Neuron (in vitro differentiated cells): ENCODE data around the gene CDH16.
"Not testable (repeated sequence)": the region's sequence is repeated elsewhere in the genome, so short reads cannot be mapped to it uniquely, and the experiment has no call there.

ENCODE experiments used
- H2AFZ ChIP-seq: one replicate; pipeline ENCODE4 v1.6.1; 2013; ENCODE audit warnings: low read depth, mild to moderate bottlenecking, inconsistent platforms, low read length, moderate library complexity
- H3K27me3 ChIP-seq: one replicate; pipeline ENCODE4 v1.6.1; 2013; ENCODE audit warnings: low read length; ENCODE audit not compliant: insufficient read depth
- H3K36me3 ChIP-seq: one replicate; pipeline ENCODE4 v1.6.1; 2013; ENCODE audit warnings: low read length; ENCODE audit not compliant: insufficient read depth
- H3K4me1 ChIP-seq: one replicate; pipeline ENCODE4 v1.6.1; 2013; ENCODE audit warnings: low read length; ENCODE audit not compliant: insufficient read depth
- H3K4me3 ChIP-seq: 2 replicates; pipeline ENCODE4 v1.5.1; 2013; ENCODE audit warnings: mild to moderate bottlenecking, low read length, moderate library complexity
- H3K9me3 ChIP-seq: one replicate; pipeline ENCODE4 v1.6.1; 2013; ENCODE audit warnings: low read length

CDH16 gene

GRCh38 chr16:66899945-66900710 lies 18.6 kb downstream of the CDH16 start:
- Histone ChIP-seq H3K27me3 (no peaks in the 10 kb centered on the region), H3K4me3 (no peak overlapping the region), H3K4me1 (peaks cover 12% of the 10 kb centered on the region), H3K36me3 (no peaks in the 10 kb centered on the region), H2AFZ (peak overlapping the region; percentile 6), H3K9me3 (no peaks in the 10 kb centered on the region)

DNA sequence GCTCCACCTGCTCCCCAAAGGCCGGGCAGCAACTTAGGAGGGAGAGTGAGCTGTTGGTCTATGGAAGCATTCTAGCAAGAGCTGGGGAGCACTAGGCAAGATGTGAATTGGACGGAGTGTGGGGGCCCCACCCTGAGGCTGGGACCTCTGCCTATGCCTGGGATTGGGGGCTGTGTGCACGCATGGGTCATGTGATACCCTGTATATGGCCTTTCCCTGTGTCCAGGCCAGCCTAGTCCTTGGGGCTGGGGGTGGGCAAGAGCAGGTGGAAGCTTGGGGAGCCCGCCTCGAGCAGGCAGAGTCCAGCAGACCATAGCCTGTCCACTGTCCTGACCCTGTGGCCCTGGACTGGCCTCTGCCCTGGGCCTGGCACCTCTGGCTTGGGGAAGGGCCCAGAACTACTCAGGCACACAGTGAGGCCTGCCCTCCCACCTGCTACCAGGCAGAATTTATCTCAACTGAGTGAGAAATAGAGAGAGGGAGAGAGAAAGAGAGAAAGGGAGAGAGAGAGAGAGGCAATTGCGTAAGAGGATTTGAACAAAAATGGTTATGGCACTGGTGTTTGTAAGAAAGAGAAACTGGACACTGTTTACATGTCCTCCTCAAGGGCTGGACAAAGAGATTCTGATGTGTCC lies 19.3 kb downstream of the CDH16 start:
- H3K27me3 ChIP-seq: no peaks in the 10 kb centered on the region
- no peaks in the 10 kb centered on the region for H3K36me3 ChIP-seq
- H3K4me3 ChIP-seq: no peak overlapping the region
- no peaks in the 10 kb centered on the region for H3K9me3 ChIP-seq
- peak overlapping the region; percentile 6 for H2AFZ ChIP-seq
- peaks cover 12% of the 10 kb centered on the region for H3K4me1 ChIP-seq

- Histone ChIP-seq H3K36me3 (no peaks in the 10 kb centered on the region), H3K4me3 (no peak overlapping the region), H2AFZ (no peak overlapping the region), H3K27me3 (no peaks in the 10 kb centered on the region), H3K4me1 (peaks cover 12% of the 10 kb centered on the region), H3K9me3 (no peaks in the 10 kb centered on the region)
These were observed 19.8 kb downstream of the CDH16 start for GRCh38 chr16:66898933-66899309.

DNA sequence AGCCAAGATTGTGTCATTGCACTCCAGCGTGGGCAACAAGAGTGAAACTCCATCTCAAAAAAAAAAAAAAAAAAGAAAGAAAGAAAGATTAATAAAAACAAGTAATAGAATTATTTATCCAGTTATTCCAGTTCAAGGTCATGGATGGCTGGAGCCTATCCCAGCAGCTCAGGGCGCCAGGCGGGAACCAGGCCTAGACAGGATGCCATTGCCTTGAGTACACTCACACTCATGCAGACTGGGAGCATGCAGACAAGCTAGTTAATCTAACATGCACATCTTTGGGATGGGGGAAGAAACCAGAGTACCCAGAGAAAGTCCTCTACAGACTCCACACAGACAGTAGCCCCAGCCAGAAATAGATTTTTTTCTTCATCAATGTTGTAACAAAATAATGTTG lies 20.5 kb downstream of the CDH16 start:
- H2AFZ ChIP-seq: no peak overlapping the region
- peaks cover 12% of the 10 kb centered on the region for H3K4me1 ChIP-seq
- no peaks in the 10 kb centered on the region for H3K36me3 ChIP-seq
- H3K27me3 ChIP-seq: no peaks in the 10 kb centered on the region
- no peaks in the 10 kb centered on the region for H3K9me3 ChIP-seq
- no peak overlapping the region for H3K4me3 ChIP-seq

GRCh38 chr16:66896682-66897081 lies 22.0 kb downstream of the CDH16 start:
- H3K9me3 ChIP-seq, H3K4me3 ChIP-seq, H2AFZ ChIP-seq, H3K27me3 ChIP-seq, H3K36me3 ChIP-seq: not testable (repeated sequence)
- peaks cover 12% of the 10 kb centered on the region for H3K4me1 ChIP-seq

DNA sequence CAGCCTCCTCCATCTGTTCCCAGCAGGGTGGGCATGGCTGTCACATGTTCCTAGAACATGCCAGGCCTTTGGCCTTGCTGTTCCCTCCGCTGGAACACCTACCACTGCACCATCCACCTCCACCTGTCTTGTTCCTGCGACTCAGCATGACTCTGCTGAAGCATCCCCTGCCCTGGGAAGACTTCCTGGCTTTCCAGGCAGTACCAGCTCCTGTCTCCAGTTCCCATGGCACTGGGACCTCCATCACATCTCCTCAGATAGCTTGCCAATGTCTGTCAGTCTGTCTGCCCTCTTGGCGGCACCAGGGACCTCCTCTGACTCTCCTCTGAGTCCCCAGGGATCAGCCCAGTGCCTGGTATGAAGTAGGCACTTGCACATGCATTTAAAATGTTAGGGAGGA lies 22.7 kb downstream of the CDH16 start:
- Histone ChIP-seq H3K9me3 (no peaks in the 10 kb centered on the region), H3K36me3 (no peaks in the 10 kb centered on the region), H3K4me1 (peaks cover 12% of the 10 kb centered on the region), H3K4me3 (no peak overlapping the region), H2AFZ (no peak overlapping the region), H3K27me3 (no peaks in the 10 kb centered on the region)

- no peaks in the 10 kb centered on the region for H3K27me3 ChIP-seq
- H3K36me3 ChIP-seq: no peaks in the 10 kb centered on the region
- peaks cover 12% of the 10 kb centered on the region for H3K4me1 ChIP-seq
- H3K9me3 ChIP-seq: no peaks in the 10 kb centered on the region
- H3K4me3 ChIP-seq: no peak overlapping the region
- no peak overlapping the region for H2AFZ ChIP-seq
These were observed 23.1 kb downstream of the CDH16 start for GRCh38 chr16:66895689-66895979.

GRCh38 chr16:66894948-66895688 lies 23.6 kb downstream of the CDH16 start:
- H3K4me1 ChIP-seq: peaks cover 8% of the 10 kb centered on the region
- no peak overlapping the region for H2AFZ ChIP-seq
- no peaks in the 10 kb centered on the region for H3K9me3 ChIP-seq
- no peak overlapping the region for H3K4me3 ChIP-seq
- no peaks in the 10 kb centered on the region for H3K36me3 ChIP-seq
- H3K27me3 ChIP-seq: no peaks in the 10 kb centered on the region

- H3K27me3 ChIP-seq: no peaks in the 10 kb centered on the region
- no peaks in the 10 kb centered on the region for H3K9me3 ChIP-seq
- no peak overlapping the region for H3K4me3 ChIP-seq
- H3K4me1 ChIP-seq: no peaks in the 10 kb centered on the region
- H3K36me3 ChIP-seq: no peaks in the 10 kb centered on the region
- no peak overlapping the region for H2AFZ ChIP-seq
These were observed 24.6 kb downstream of the CDH16 start for GRCh38 chr16:66894055-66894454.

DNA sequence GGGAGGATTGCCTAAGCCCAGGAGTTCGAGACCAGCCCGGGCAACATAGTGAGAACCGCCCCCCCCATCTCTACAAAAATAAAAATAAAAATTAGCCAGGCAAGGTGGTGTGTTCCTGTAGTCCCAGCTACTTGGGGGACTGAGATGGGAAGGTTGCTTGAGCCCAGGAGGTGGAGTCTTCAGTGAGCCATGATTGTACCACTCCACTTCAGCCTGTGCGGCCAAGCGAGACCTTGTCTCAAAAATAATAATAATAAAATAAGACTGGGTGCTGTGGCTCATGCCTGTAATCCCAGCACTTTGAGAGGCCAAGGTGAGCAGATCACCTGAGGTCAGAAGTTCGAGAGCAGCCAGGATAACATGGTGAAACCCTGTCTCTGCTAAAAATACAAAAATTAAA lies 26.9 kb downstream of the CDH16 start:
- H2AFZ ChIP-seq: no peak overlapping the region
- H3K4me1 ChIP-seq: no peaks in the 10 kb centered on the region
- H3K9me3 ChIP-seq: no peaks in the 10 kb centered on the region
- H3K4me3 ChIP-seq: no peak overlapping the region
- no peaks in the 10 kb centered on the region for H3K27me3 ChIP-seq
- H3K36me3 ChIP-seq: no peaks in the 10 kb centered on the region

- Histone ChIP-seq H3K27me3 (no peaks in the 10 kb centered on the region), H3K9me3 (no peaks in the 10 kb centered on the region), H3K4me1 (no peaks in the 10 kb centered on the region), H3K36me3 (peaks cover 4% of the 10 kb centered on the region), H3K4me3 (no peak overlapping the region), H2AFZ (no peak overlapping the region)
These were observed 27.3 kb downstream of the CDH16 start for GRCh38 chr16:66891360-66891759.

DNA sequence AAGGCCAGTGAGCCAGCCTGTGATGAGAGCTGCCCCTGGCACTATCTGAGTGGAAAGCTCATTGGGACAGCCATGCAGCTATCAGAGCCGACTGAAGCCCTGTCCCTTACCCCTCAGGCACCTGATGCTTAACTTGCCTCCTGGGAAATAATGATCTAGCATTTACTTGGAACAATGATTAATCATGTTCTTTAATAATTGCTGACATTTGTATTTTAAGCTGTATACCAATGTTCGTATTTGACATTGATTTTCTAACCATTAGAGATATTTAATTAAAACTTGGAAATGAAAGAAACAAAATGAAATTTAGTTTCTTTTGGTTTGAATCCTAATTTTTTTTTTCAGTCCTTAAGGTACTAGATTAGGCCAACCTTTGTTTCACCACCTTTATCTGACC lies 27.9 kb downstream of the CDH16 start:
- peaks cover 7% of the 10 kb centered on the region for H3K36me3 ChIP-seq
- H3K4me1 ChIP-seq: no peaks in the 10 kb centered on the region
- H3K4me3 ChIP-seq: no peak overlapping the region
- no peaks in the 10 kb centered on the region for H3K27me3 ChIP-seq
- no peak overlapping the region for H2AFZ ChIP-seq
- H3K9me3 ChIP-seq: no peaks in the 10 kb centered on the region

GRCh38 chr16:66889622-66890021 lies 29.1 kb downstream of the CDH16 start:
- H2AFZ ChIP-seq: no peak overlapping the region
- no peak overlapping the region for H3K4me3 ChIP-seq
- no peaks in the 10 kb centered on the region for H3K27me3 ChIP-seq
- peaks cover 17% of the 10 kb centered on the region for H3K36me3 ChIP-seq
- H3K4me1 ChIP-seq: no peaks in the 10 kb centered on the region
- H3K9me3 ChIP-seq: no peaks in the 10 kb centered on the region
